SK-N-SH treated with all-trans-retinoic acid at 6 μM for 48 hours (cell line): ENCODE data around the gene CENPP.

Experiments
- ARNTL ChIP-seq: fragments of 450-650 bp; formaldehyde crosslinking; IDR thresholded peaks from 2 replicates; pipeline ENCODE4 v1.5.0; 2020; ENCODE audit warnings: low read depth, mild to moderate bottlenecking, moderate library complexity, borderline replicate concordance
- BACH2 ChIP-seq: fragments of 250-450 bp; sonication (Bioruptor Pico); IDR thresholded peaks from 2 replicates; pipeline ENCODE4 v1.9.0; 2021; ENCODE audit warnings: mild to moderate bottlenecking, borderline replicate concordance
- CREB5 ChIP-seq: fragments of 250-450 bp; sonication (Bioruptor Pico); IDR thresholded peaks from 2 replicates; pipeline ENCODE4 v1.5.1; 2020; ENCODE audit warnings: low read depth, mild to moderate bottlenecking, moderate library complexity
- GLIS3 ChIP-seq: fragments of 250-450 bp; sonication (Bioruptor Pico); IDR thresholded peaks from 2 replicates; pipeline ENCODE4 v1.5.0; 2020; ENCODE audit warnings: mild to moderate bottlenecking, moderate library complexity
- OSR1 ChIP-seq: fragments of 250-450 bp; sonication (Bioruptor Pico); IDR thresholded peaks from 2 replicates; pipeline ENCODE4 v1.8.0; 2022; ENCODE audit warnings: moderate library complexity, mild to moderate bottlenecking, inconsistent platforms
- PPARA ChIP-seq: fragments of 250-450 bp; sonication (Bioruptor Pico); IDR thresholded peaks from 2 replicates; pipeline ENCODE4 v1.5.0; 2020; ENCODE audit warnings: mild to moderate bottlenecking, borderline replicate concordance
- RARB ChIP-seq: fragments of 250-450 bp; sonication (Bioruptor Pico); IDR thresholded peaks from 2 replicates; pipeline ENCODE4 v1.8.0; 2021; ENCODE audit warnings: mild to moderate bottlenecking, moderate library complexity
- ZNF565 ChIP-seq: fragments of 450-650 bp; formaldehyde crosslinking; conservative IDR thresholded peaks from 2 replicates; pipeline ENCODE4 v1.5.0; 2020; ENCODE audit warnings: low read depth, mild to moderate bottlenecking, moderate library complexity
- ZNF70 ChIP-seq: fragments of 450-650 bp; formaldehyde crosslinking; IDR thresholded peaks from 2 replicates; pipeline ENCODE4 v1.5.0; 2020; ENCODE audit warnings: mild to moderate bottlenecking, moderate library complexity
- ZNF8 ChIP-seq: fragments of 450-650 bp; formaldehyde crosslinking; IDR thresholded peaks from 2 replicates; pipeline ENCODE4 v1.5.0; 2020; ENCODE audit warnings: mild to moderate bottlenecking, moderate library complexity
- TF ChIP-seq, protein P1 (sequence below): fragments of 250-450 bp; sonication (Bioruptor Pico); IDR thresholded peaks from 2 replicates; pipeline ENCODE4 v1.5.0; 2020; ENCODE audit warnings: mild to moderate bottlenecking, moderate library complexity

DNA sequence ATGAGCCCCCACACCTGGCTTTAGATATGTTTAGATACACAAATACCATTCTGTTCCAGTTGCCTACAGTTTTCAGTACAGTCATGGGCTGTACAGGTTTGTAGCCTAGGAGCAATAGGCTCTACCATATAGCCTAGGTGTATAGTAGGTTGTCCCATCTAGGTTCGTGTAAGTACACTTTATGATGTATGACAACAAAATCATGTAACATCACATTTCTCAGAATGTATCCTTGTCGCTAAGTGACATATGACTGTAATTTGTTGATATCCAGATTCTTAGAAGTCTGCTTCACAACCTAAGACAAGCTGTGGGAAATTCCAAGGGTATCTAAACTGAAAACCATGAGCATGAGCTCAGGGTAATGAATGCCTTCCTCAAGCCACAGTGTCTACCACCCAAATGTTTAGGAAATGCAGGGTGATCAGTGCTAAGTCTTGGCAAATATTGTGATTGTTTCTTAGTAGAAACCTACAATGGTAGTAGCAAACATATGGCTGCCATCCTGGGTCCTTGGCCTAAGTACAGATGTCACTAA, 201.6 kb downstream of the CENPP start:
- TF ChIP-seq ZNF8 (CRISPR knock-in tag) (no peak), ARNTL (CRISPR knock-in tag) (no peak), ZNF70 (no peak), RARB (CRISPR knock-in tag) (no peak), ZNF565 (CRISPR knock-in tag) (no peak), GLIS3 (CRISPR knock-in tag) (no peak), PPARA (no peak), BACH2 (CRISPR knock-in tag) (no peak), OSR1 (CRISPR knock-in tag) (no peak), CREB5 (no peak)
- TF ChIP-seq, protein P1, sequence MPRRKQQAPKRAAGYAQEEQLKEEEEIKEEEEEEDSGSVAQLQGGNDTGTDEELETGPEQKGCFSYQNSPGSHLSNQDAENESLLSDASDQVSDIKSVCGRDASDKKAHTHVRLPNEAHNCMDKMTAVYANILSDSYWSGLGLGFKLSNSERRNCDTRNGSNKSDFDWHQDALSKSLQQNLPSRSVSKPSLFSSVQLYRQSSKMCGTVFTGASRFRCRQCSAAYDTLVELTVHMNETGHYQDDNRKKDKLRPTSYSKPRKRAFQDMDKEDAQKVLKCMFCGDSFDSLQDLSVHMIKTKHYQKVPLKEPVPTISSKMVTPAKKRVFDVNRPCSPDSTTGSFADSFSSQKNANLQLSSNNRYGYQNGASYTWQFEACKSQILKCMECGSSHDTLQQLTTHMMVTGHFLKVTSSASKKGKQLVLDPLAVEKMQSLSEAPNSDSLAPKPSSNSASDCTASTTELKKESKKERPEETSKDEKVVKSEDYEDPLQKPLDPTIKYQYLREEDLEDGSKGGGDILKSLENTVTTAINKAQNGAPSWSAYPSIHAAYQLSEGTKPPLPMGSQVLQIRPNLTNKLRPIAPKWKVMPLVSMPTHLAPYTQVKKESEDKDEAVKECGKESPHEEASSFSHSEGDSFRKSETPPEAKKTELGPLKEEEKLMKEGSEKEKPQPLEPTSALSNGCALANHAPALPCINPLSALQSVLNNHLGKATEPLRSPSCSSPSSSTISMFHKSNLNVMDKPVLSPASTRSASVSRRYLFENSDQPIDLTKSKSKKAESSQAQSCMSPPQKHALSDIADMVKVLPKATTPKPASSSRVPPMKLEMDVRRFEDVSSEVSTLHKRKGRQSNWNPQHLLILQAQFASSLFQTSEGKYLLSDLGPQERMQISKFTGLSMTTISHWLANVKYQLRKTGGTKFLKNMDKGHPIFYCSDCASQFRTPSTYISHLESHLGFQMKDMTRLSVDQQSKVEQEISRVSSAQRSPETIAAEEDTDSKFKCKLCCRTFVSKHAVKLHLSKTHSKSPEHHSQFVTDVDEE (CRISPR knock-in tag): no peak
